ENCODE data around the gene PLXND1.
"Not testable (repeated sequence)": the region's sequence is repeated elsewhere in the genome, so short reads cannot be mapped to it uniquely, and the experiment has no call there.

The PLXND1 gene

DNA sequence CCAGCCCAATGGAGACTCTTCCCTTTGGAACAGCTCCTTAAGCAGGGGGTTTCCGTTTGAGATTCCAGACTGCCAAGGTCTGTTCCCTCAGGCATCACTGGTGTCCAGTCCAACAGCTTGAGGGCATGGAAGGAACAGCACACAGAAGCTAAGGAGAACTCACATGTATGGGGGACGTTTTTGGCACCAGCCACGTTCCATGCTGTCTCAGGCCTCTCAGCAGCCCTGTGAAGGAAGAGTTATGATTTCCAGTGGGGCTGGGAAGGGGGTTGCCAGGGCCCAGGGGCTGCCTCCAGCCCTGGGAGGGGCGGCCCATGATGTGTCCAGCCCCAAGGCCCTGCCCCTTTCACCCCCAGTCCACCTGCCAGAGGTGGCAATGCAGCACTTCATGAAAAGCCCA lies 85.5 kb downstream of the PLXND1 start:
- no peak for FAIRE-seq

DNA sequence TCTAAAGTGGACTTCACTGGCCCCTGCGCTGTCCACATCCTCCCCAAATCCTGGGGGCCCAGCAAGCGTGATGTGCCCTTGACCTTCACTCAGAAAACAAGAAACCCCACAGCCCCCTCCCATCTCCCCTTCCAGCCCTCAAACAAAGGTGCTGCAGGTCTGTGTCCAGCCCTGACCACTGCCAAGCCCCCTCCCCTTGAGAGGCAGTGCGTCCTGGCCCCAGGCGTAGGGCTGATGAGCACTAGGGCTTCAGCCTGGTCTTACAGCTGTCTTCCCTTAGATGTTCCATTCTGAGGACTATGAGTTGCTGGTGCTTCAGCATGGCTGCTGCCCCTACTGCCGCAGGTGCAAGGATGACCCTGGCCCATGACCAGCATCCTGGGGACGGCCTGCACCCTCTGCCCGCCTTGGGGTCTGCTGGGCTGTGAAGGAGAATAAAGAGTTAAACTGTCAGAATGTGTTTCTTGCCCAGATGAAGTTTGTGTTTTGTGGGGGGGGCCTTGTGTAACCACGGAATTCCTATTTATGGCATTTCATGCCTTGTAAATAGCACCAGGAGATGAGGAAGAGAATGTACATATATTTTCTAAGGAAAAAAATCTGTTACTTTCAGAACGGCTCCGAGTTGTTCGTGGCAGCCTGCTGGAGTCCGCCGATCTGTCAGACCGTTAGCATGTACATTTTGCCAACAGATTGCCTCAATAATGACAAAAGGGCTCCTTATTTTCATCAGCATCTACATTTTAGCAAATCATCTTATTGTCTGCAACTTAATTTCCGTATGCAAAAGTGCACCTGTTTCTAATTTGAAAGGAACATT lies 86.4 kb downstream of the PLXND1 start:
- FAIRE-seq: no peak

GRCh38 chr3:129519449-129519848 lies 87.0 kb downstream of the PLXND1 start:
- no peak for FAIRE-seq

- FAIRE-seq: no peak
Measured at GRCh38 chr3:129518581-129518980, 87.9 kb downstream of the PLXND1 start.

DNA sequence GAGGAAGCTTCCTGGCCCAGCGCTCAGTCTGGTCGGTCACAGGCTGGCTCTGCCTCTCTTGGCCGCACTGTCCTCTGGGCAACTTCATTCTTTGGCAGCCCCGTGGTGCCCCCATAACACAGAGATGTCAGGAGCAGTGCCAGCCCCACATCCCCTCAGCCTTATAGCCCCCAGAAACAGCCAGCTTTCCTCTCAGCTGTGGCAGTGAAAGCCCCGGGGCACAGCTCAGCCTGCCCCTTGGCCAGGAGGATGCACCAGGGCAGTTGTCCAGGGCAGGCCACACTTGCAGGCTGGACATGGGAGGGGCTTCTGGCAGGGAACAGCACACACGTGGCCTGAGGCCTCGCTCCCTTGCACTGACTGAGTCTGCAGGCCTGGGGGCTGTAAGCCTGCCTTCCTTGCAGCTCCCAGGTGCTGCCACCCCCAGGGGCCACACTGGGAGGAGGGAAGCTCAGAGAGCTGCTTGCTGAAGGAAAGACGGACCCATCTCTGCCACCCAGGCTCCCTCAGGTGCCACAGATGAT lies 88.4 kb downstream of the PLXND1 start:
- FAIRE-seq: no peak

- FAIRE-seq: no peak
Measured at GRCh38 chr3:129517516-129517915, 89.0 kb downstream of the PLXND1 start.

DNA sequence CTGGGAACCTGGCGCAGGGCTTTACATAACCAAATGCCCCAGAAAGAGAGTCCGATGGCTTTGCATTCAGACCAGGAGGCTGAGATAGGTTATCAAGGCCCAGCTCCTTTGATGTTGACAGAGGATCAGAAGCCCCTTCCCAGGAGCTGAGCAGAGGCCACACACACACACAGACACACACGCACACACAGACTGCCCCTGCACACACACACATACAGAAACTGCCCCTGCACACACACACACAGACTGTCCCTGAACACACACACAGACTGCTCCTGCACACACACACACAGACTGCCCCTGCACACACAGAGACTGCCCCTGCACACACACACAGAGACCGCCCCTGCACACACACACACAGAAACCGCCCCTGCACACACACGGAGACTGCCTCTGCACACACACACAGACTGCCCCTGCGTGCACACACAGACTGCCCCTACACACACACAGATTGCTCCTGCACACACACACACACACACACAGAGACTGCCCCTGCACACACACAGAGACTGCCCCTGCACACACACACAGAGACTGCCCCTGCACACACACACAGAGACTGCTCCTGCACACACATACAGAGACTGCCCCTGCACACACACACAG lies 90.5 kb downstream of the PLXND1 start:
- FAIRE-seq: not testable (repeated sequence)

DNA sequence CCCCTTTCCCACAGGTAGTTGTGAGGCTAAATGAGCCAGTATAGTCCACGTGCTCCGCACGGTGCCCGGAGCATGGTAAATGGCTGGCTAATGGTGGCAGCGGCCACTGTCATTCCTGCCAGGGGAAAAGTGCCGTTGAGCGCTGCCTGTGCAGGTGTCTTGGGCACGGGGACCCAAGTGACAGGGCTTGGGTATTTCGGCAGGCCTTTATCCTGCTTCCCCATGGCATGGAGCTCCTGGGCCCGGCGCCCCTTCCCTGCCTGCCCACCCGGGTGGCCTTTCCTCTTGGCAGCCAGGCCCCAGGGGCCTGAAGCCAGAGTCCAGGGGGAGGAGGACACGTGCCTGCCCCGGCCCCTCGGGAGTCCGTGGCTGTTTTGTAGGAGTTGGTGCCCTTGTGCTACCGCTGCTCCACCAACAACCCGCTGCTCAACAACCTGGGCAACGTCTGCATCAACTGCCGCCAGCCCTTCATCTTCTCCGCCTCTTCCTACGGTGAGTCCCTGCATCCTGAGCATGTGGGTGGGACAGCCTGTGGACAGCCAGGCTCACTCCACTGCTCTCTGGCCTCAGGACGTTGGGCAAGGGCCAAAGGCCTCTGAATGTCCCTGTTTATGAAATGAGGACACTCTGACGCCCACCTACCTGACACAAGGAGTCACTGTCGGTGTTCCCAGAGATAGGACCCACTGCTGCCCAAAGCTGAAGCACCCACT lies 91.2 kb downstream of the PLXND1 start:
- FAIRE-seq: not testable (repeated sequence)

DNA sequence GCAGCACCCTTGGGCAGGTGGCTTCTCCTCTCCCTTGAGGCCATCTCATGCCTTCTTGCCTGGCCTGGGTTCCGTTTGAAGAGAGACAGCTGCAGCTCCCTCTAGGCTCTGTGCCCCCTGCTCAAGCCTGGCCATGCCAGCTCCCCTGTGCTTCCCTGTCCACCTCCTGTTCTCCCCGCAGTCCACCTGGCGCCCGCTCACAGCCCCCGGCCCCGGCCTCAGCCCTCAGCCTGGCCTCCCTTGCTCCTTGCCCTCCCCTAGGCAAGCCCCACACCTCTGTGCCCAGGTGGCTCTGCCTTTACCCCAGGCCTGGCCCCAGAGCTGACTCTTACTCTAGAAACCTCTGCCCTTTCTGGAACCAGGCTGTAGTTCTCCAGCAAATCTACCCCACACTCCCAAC lies 91.9 kb downstream of the PLXND1 start:
- FAIRE-seq: no peak

DNA sequence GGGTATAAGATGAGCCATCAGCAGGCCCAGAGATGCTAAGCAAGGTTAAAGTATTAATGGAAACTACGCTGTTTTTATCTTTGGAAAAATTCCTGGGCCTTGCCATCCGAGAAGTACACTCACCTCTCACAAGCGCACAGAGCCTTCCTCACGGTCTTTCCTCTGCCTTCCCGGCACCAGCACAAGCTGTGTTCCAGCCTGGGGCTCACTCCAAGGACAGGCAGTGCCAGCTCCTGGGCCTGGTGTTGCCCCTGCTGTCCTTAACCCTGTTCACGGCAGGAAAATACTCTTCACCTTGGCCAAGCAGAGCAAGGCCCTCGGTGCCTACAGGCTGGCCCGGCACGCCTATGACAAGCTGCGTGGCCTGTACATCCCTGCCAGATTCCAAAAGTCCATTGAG lies 92.4 kb downstream of the PLXND1 start:
- FAIRE-seq: no peak

GRCh38 chr3:129513705-129514104 lies 92.8 kb downstream of the PLXND1 start:
- FAIRE-seq: no peak

- no peak for FAIRE-seq
Measured at GRCh38 chr3:129512595-129512994, 93.9 kb downstream of the PLXND1 start.

DNA sequence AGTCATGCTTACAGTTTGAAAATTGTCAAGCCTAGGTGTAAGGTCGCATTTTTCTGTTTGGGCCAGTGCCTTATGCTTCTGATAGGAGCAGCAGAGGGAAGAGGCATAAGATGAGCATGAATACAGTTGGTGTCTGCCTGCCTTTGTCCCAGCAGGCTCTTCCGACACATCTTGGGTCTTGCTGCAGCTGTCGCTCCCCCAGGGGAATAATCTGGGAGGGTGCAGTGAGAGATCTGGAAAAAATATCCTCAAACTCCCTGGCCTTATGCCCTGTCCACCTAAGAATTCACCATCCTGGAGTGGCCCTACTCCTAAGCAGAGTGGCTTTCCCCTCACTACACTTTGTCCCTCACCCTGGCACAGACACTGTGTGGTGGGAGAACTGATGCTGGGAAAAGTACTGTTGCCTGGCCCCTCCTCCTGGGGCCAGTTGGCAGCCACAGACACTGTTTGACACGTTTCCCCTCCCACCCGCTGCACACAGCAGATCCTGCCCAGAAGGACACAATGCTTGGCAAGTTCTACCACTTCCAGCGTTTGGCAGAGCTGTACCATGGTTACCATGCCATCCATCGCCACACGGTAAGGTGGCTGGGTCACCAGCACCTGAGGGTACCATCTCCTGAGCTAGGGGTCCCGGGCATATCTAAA lies 99.2 kb downstream of the PLXND1 start:
- no peak for FAIRE-seq

- no peak for FAIRE-seq
Measured at GRCh38 chr3:129506231-129506742, 100.2 kb downstream of the PLXND1 start.

DNA sequence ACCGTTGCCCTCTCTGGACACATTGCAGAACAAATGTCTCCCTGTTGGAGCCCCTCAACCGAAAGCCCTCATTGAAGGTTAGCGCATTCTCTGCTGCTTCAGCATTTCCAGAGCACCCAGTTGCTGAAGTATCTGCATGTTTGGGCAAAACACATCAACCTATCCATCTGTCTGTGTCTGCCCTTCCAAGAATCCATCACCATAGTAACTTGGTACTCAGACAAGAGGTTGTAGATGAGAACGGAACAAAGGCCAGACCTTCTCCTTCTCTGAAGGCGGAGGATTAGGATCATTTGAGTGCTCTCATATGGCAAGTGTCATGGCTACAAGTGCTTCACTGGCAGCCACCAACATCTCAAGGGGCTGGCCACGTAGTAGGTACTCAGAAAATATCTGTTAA lies 101.1 kb downstream of the PLXND1 start:
- no peak for FAIRE-seq

All from colon (tissue), 2 donors.